Measurements from ENCODE around the gene FSTL4. TPM values are rescaled to one million over a fixed set of nuclear protein-coding genes. Genes with fewer than 3 reads are reported as not detected.

FSTL4 gene
- total and polyA plus RNA-seq, 2 experiments from 2014 or later: 1.4 to 2.8 TPM

DNA sequence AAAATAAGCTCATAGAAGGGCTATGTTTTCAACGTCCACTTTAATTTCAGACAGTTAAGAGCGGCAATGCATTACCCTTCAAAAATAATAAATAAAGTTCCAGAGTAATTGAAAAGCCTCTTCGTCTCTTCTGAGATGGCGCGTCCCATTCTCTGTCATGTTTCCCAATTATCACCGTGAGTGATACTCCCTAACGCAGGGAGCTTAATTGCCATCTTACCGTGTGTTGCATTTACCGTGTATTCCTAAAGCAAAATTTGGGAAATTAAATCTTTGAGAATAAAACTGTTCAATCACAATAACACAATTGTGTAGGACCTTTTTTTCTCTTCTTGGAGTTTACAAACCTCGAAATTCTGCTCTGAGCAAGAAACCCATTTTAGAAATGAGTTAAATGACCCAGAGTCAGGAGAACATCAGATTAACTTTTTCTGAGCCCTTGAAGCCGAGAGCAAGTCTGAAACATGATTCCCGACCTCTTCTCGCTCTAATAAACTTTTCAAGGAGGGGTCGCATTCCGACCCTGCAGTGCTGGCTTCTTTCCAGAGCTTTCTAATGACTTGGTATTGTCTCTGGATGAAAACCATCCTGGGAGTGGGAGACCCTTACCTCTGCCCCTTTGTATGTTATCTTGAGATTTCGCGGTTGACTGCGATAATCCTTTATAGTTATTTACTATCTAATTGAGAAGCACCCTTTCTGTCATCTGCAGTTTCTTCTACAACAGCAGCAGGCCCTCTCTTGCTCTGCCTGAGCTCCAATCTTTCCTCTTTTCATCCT lies 251.5 kb downstream of the FSTL4 start (continued):
- TF ChIP-seq, protein P1, sequence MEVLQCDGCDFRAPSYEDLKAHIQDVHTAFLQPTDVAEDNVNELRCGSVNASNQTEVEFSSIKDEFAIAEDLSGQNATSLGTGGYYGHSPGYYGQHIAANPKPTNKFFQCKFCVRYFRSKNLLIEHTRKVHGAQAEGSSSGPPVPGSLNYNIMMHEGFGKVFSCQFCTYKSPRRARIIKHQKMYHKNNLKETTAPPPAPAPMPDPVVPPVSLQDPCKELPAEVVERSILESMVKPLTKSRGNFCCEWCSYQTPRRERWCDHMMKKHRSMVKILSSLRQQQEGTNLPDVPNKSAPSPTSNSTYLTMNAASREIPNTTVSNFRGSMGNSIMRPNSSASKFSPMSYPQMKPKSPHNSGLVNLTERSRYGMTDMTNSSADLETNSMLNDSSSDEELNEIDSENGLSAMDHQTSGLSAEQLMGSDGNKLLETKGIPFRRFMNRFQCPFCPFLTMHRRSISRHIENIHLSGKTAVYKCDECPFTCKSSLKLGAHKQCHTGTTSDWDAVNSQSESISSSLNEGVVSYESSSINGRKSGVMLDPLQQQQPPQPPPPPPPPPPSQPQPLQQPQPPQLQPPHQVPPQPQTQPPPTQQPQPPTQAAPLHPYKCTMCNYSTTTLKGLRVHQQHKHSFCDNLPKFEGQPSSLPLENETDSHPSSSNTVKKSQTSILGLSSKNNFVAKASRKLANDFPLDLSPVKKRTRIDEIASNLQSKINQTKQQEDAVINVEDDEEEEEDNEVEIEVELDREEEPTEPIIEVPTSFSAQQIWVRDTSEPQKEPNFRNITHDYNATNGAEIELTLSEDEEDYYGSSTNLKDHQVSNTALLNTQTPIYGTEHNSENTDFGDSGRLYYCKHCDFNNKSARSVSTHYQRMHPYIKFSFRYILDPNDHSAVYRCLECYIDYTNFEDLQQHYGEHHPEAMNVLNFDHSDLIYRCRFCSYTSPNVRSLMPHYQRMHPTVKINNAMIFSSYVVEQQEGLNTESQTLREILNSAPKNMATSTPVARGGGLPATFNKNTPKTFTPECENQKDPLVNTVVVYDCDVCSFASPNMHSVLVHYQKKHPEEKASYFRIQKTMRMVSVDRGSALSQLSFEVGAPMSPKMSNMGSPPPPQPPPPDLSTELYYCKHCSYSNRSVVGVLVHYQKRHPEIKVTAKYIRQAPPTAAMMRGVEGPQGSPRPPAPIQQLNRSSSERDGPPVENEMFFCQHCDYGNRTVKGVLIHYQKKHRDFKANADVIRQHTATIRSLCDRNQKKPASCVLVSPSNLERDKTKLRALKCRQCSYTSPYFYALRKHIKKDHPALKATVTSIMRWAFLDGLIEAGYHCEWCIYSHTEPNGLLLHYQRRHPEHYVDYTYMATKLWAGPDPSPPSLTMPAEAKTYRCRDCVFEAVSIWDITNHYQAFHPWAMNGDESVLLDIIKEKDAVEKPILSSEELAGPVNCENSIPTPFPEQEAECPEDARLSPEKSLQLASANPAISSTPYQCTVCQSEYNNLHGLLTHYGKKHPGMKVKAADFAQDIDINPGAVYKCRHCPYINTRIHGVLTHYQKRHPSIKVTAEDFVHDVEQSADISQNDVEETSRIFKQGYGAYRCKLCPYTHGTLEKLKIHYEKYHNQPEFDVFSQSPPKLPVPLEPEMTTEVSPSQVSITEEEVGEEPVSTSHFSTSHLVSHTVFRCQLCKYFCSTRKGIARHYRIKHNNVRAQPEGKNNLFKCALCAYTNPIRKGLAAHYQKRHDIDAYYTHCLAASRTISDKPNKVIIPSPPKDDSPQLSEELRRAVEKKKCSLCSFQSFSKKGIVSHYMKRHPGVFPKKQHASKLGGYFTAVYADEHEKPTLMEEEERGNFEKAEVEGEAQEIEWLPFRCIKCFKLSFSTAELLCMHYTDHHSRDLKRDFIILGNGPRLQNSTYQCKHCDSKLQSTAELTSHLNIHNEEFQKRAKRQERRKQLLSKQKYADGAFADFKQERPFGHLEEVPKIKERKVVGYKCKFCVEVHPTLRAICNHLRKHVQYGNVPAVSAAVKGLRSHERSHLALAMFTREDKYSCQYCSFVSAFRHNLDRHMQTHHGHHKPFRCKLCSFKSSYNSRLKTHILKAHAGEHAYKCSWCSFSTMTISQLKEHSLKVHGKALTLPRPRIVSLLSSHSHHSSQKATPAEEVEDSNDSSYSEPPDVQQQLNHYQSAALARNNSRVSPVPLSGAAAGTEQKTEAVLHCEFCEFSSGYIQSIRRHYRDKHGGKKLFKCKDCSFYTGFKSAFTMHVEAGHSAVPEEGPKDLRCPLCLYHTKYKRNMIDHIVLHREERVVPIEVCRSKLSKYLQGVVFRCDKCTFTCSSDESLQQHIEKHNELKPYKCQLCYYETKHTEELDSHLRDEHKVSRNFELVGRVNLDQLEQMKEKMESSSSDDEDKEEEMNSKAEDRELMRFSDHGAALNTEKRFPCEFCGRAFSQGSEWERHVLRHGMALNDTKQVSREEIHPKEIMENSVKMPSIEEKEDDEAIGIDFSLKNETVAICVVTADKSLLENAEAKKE (CRISPR knock-in tag; IDR thresholded peaks at IDR 0.05): no peak
- no peak for TF ChIP-seq CREB1 (CRISPR knock-in tag; IDR thresholded peaks at IDR 0.05; ENCODE audit: low read depth)
- no peak for TF ChIP-seq EZH2 (IDR thresholded peaks at IDR 0.05; ENCODE audit: low read depth, unreplicated experiment)
- no peak for TF ChIP-seq STAT1 (IDR thresholded peaks at IDR 0.05; ENCODE audit: unreplicated experiment)
- no peak for TF ChIP-seq EZH2phosphoT487 (IDR thresholded peaks at IDR 0.05; ENCODE audit: unreplicated experiment)
- TF ChIP-seq NANOG (IDR thresholded peaks at IDR 0.05; ENCODE audit: borderline replicate concordance): no peak

DNA sequence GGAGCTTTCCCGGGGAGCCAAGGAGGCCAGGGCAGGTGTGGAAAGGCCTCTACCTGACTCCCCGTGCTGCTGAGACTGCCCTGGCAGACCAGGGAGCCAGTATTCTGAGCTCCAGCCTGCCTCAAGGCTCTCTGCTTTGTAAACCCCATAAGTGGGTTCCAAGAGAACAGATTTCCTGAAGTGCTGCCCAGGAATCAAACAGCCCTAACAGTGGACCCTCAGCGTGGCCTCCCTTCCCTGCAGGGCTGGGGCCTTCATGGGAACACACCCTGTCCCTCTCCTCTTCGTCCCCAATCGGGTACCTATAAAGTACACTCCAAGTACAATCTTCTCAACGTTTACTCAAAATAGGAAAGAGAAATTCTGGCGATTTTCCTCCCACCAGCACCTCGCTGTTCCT lies 252.5 kb downstream of the FSTL4 start:
- no peaks in the 10 kb centered on the region for H4K20me1 ChIP-seq (replicated peaks; ENCODE audit: insufficient read depth)
- no peaks in the 10 kb centered on the region for H3K27me3 ChIP-seq (ENCODE audit: insufficient read depth)
- H3K4me1 Mint-ChIP-seq: peaks cover 31% of the 10 kb centered on the region
- H3K9me2 ChIP-seq (ENCODE audit: insufficient read depth): no peaks in the 10 kb centered on the region
- no peak overlapping the region for H3K4me3 Mint-ChIP-seq
- peaks cover 33% of the 10 kb centered on the region for H3K4me1 ChIP-seq (ENCODE audit: insufficient read depth)
- H3K36me3 Mint-ChIP-seq (ENCODE audit: low read depth): no peaks in the 10 kb centered on the region
- peak overlapping the region; percentile 25; the same call in 1 of the 2 replicates for H2AFZ ChIP-seq
- no peaks in the 10 kb centered on the region for H3F3A ChIP-seq (replicated peaks; ENCODE audit: low read depth)
- no peak overlapping the region for H3K27ac Mint-ChIP-seq
- H3K4me2 ChIP-seq: no peak overlapping the region
- no peak overlapping the region for H3K4me3 ChIP-seq
- ATAC-seq (no peak), DNase-seq (ENCODE audit: low spot score) (no peak)
- no peaks in the 10 kb centered on the region for H3K36me3 ChIP-seq (ENCODE audit: insufficient read depth)
- peaks cover 7% of the 10 kb centered on the region for H3K27me3 Mint-ChIP-seq (ENCODE audit: insufficient read depth, low read depth, poor library complexity)
- H3K27ac ChIP-seq (ENCODE audit: low read depth): no peak overlapping the region
- H3K79me2 ChIP-seq (replicated peaks; ENCODE audit: insufficient read depth): no peaks in the 10 kb centered on the region
- H3K9me3 Mint-ChIP-seq: no peaks in the 10 kb centered on the region; the same call in 2 of the 3 replicates
- TF ChIP-seq STAT1 (IDR thresholded peaks at IDR 0.05; ENCODE audit: unreplicated experiment) (no peak), CREB1 (CRISPR knock-in tag; IDR thresholded peaks at IDR 0.05; ENCODE audit: low read depth) (no peak), POLR2AphosphoS5 (IDR thresholded peaks at IDR 0.05; ENCODE audit: low read depth) (no peak), ZNF331 (CRISPR knock-in tag; IDR thresholded peaks at IDR 0.05; ENCODE audit: low read depth) (no peak), EZH2 (IDR thresholded peaks at IDR 0.05; ENCODE audit: low read depth, unreplicated experiment) (no peak), ZNF114 (CRISPR knock-in tag; IDR thresholded peaks at IDR 0.05) (no peak)
- TF ChIP-seq, protein P1 (CRISPR knock-in tag; IDR thresholded peaks at IDR 0.05): no peak
